HCT116 (cell line): Measurements from ENCODE around the gene PRKCH. TPM values are rescaled to one million over a fixed set of nuclear protein-coding genes. Genes with fewer than 3 reads are reported as not detected.

ENCODE experiments used
- ATAC-seq: fragments of 200-7000 bp; cut with Tn5 transposase; 2 replicates; pipeline ENCODE4 v1.9.1; 2020; ENCODE audit warnings: mild to moderate bottlenecking, moderate library complexity
- BruUV-seq: library from RNA; stranded (reverse); fragments of 400-500 nt; replicated peaks from 2 replicates; lab custom pipeline; 2021; lab: Mats Ljungman, UMichigan
- CTCF ChIA-PET: fragments of 300-600 bp; sonication (Branson Sonifier 250); formaldehyde crosslinking; loops from one replicate; lab custom pipeline; 2021; ENCODE audit warnings: antibody characterized with exemption; lab: Charles Lee
- POLR2A ChIA-PET: fragments of 300-600, 350-600 bp; sonication (Branson Sonifier 250); formaldehyde crosslinking; loops from one replicate; lab custom pipeline; 2021; ENCODE audit warnings: antibody characterized with exemption; lab: Charles Lee
- RAD21 ChIA-PET, 2 experiments: fragments of 300-600 bp; sonication (Branson Sonifier 250); formaldehyde crosslinking; loops; one replicate each; lab custom pipeline; 2023; ENCODE audit warnings: low total read pairs in 2 of 2; ENCODE audit not compliant: uncharacterized antibody in 2 of 2, unreplicated experiment in 2 of 2, low non-redundant PET in 1 of 2; lab: Charles Lee
- DNase-seq: peaks from one replicate; pipeline ENCODE4 v3.0.0-alpha.2; 2010; ENCODE audit warnings: low read depth, low spot score
- H2AFZ ChIP-seq: fragments of 200-600 bp; shearing (Covaris generic), sonication (generic); 2 replicates; pipeline ENCODE4 v1.6.1; 2017; ENCODE audit warnings: low read depth, mixed run types, mixed read lengths, antibody characterized with exemption, low read length; ENCODE audit not compliant: poor library complexity, severe bottlenecking
- H3K27ac ChIP-seq: 2 replicates; pipeline ENCODE4 v1.5.1; 2012; ENCODE audit warnings: low read depth, low read length
- H3K27me3 ChIP-seq: fragments of 200-600 bp; sonication (generic); 2 replicates; pipeline ENCODE4 v1.6.1; 2016; ENCODE audit warnings: mixed run types, low read length, mixed read lengths; ENCODE audit not compliant: insufficient read depth
- H3K36me3 ChIP-seq, 2 experiments: fragments of 200-500 bp in 1 of 2; fragments of 200-600 bp in 1 of 2; sonication (Bioruptor generic) in 1 of 2; sonication (generic) in 1 of 2; 2 replicates each; pipeline versions ENCODE4 v1.5.1 to v1.6.1; 2014 to 2016; ENCODE audit warnings: low read length in 2 of 2, inconsistent platforms in 1 of 2, mixed read lengths in 1 of 2, mixed run types in 1 of 2; ENCODE audit not compliant: insufficient read depth in 2 of 2, control insufficient read depth in 1 of 2
- H3K4me1 ChIP-seq, 2 experiments: fragments of 200-600 bp in 1 of 2; sonication (generic) in 1 of 2; 2 replicates each; pipeline versions ENCODE4 v1.5.1 to v1.6.1; 2012 to 2017; ENCODE audit warnings: low read length in 2 of 2, inconsistent platforms in 1 of 2, mild to moderate bottlenecking in 1 of 2, mixed read lengths in 1 of 2, mixed run types in 1 of 2, moderate library complexity in 1 of 2; ENCODE audit not compliant: insufficient read depth in 2 of 2, control insufficient read depth in 1 of 2
- H3K4me2 ChIP-seq: fragments of 200-600 bp; sonication (generic); 2 replicates; pipeline ENCODE4 v1.6.1; 2017; ENCODE audit warnings: mixed run types, low read length, mixed read lengths
- H3K4me3 ChIP-seq, 2 experiments: fragments of 200-600 bp in 1 of 2; sonication (generic) in 1 of 2; replicated peaks in 1 of 2; 2 replicates each; pipeline ENCODE4 v1.5.1; 2011 to 2016; ENCODE audit warnings: low read length in 2 of 2, control low read depth in 1 of 2, low read depth in 1 of 2, mild to moderate bottlenecking in 1 of 2, mixed read lengths in 1 of 2, mixed run types in 1 of 2
- H3K79me2 ChIP-seq: fragments of 200-600 bp; sonication (generic); 2 replicates; pipeline ENCODE4 v1.6.1; 2017; ENCODE audit warnings: mild to moderate bottlenecking, mixed run types, low read length, moderate library complexity, mixed read lengths; ENCODE audit not compliant: insufficient read depth
- H3K9ac ChIP-seq: fragments of 200-600 bp; sonication (generic); 2 replicates; pipeline ENCODE4 v1.6.1; 2016; ENCODE audit warnings: low read length, mixed read lengths
- H3K9me2 ChIP-seq: fragments of 200-600 bp; sonication (generic), shearing (Covaris generic); 2 replicates; pipeline ENCODE4 v1.6.1; 2017; ENCODE audit warnings: mixed run types, mild to moderate bottlenecking, moderate library complexity; ENCODE audit not compliant: insufficient read depth
- H3K9me3 ChIP-seq, 2 experiments: fragments of 200-500 bp in 1 of 2; fragments of 200-600 bp in 1 of 2; sonication (Bioruptor generic) in 1 of 2; sonication (generic) in 1 of 2; 2 replicates each; pipeline ENCODE4 v1.6.1; 2014 to 2017; ENCODE audit warnings: low read length in 2 of 2, mixed read lengths in 2 of 2, inconsistent platforms in 1 of 2, low read depth in 1 of 2, mild to moderate bottlenecking in 1 of 2, mixed run types in 1 of 2, moderate library complexity in 1 of 2; ENCODE audit not compliant: control insufficient read depth in 1 of 2, insufficient read depth in 1 of 2
- H4K20me1 ChIP-seq: fragments of 200-600 bp; sonication (generic), shearing (Covaris generic); 2 replicates; pipeline ENCODE4 v1.6.1; 2017; ENCODE audit warnings: mixed run types, mild to moderate bottlenecking, moderate library complexity; ENCODE audit not compliant: insufficient read depth
- CEBPB ChIP-seq: IDR thresholded peaks from 2 replicates; pipeline ENCODE4 v1.6.1; 2012; ENCODE audit warnings: low read depth
- EGR1 ChIP-seq: IDR thresholded peaks from 2 replicates; pipeline ENCODE4 v1.6.1; 2012; ENCODE audit warnings: low read depth
- ELF1 ChIP-seq: IDR thresholded peaks from 2 replicates; pipeline ENCODE4 v1.6.1; 2012; ENCODE audit warnings: low read depth, borderline replicate concordance
- JUND ChIP-seq: IDR thresholded peaks from 2 replicates; pipeline ENCODE4 v1.6.1; 2012
- POLR2A ChIP-seq: IDR thresholded peaks from 2 replicates; pipeline ENCODE4 v1.7.0; 2011; ENCODE audit warnings: borderline replicate concordance; ENCODE audit not compliant: insufficient read depth, insufficient read length; ENCODE audit errors: extremely low read depth
- POLR2AphosphoS5 ChIP-seq: IDR thresholded peaks from 2 replicates; pipeline ENCODE4 v1.6.1; 2011; ENCODE audit warnings: mild to moderate bottlenecking, low read depth, low read length, moderate library complexity
- RAD21 ChIP-seq: IDR thresholded peaks from 2 replicates; pipeline ENCODE4 v1.6.1; 2012; ENCODE audit warnings: low read depth, mild to moderate bottlenecking
- SP1 ChIP-seq: IDR thresholded peaks from 2 replicates; pipeline ENCODE4 v1.6.1; 2012; ENCODE audit warnings: low read depth
- YY1 ChIP-seq: IDR thresholded peaks from 2 replicates; pipeline ENCODE4 v1.6.1; 2011; ENCODE audit warnings: low read length, low read depth, moderate library complexity, mild to moderate bottlenecking; ENCODE audit not compliant: insufficient replicate concordance; ENCODE audit errors: extremely low read depth
- intact Hi-C: fragments of 100-400 bp; cut with micrococcal nuclease; formaldehyde crosslinking; loops from 2 replicates; pipeline ENCODE4 v1.10.0; 2022
- total RNA-seq: library from RNA; stranded (reverse); gene quantifications from one replicate; pipeline ENCODE4 v1.2.1, GENCODE V29; 2021; ENCODE audit not compliant: unreplicated experiment
- TF ChIP-seq, protein P1 (sequence below): IDR thresholded peaks from 2 replicates; pipeline ENCODE4 v1.6.1; 2012

Gene PRKCH
- total RNA-seq, 1 experiment from 2014 or later = 16.6 TPM

DNA sequence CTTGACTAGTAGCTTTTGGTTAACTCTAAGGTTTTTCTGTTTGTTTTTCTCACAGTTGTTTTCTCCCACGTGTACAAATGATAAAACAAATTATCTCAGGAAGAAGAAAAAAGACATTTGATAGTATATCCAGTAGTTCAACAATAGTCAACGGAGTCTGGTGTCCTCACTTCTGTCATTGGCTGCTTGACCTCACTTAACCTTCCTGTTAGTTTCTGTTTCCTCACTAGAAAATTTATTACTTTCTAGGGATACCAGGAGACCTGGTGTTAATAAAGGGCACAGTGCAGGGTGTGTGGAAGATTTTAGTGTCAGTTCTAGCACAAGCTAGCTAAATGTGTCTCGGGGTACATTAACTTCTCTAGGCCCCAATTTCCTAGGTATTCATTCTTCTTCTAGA, 116.0 kb downstream of the PRKCH start:
- no peak overlapping the region for H3K4me2 ChIP-seq
- no peaks in the 10 kb centered on the region for H3K27me3 ChIP-seq
- H3K36me3 ChIP-seq = no peaks in the 10 kb centered on the region
- ATAC-seq (no peak), DNase-seq (no peak)
- no peaks in the 10 kb centered on the region for H3K9me3 ChIP-seq
- H3K27ac ChIP-seq = no peak overlapping the region
- POLR2A ChIA-PET = no interaction called here
- no peaks in the 10 kb centered on the region for H3K9me2 ChIP-seq
- no TSS peak for BruUV-seq
- CTCF ChIA-PET = no interaction called here
- TF ChIP-seq POLR2AphosphoS5 = no peak
- TF ChIP-seq, protein P1, sequence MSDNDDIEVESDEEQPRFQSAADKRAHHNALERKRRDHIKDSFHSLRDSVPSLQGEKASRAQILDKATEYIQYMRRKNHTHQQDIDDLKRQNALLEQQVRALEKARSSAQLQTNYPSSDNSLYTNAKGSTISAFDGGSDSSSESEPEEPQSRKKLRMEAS = no peak
- RAD21 ChIA-PET = no interaction called here
- no peaks in the 10 kb centered on the region for H4K20me1 ChIP-seq
- no peak overlapping the region for H3K9ac ChIP-seq
- no peak overlapping the region for H3K4me3 ChIP-seq
- H3K79me2 ChIP-seq = no peaks in the 10 kb centered on the region
- peaks cover 26% of the 10 kb centered on the region in 2 experiments for H3K4me1 ChIP-seq
- intact Hi-C loops = loop anchor here (5.0 kb wide), 1 partner anchor 140 kb away; no protein-coding TSS in a partner anchor
- no peak overlapping the region for H2AFZ ChIP-seq

DNA sequence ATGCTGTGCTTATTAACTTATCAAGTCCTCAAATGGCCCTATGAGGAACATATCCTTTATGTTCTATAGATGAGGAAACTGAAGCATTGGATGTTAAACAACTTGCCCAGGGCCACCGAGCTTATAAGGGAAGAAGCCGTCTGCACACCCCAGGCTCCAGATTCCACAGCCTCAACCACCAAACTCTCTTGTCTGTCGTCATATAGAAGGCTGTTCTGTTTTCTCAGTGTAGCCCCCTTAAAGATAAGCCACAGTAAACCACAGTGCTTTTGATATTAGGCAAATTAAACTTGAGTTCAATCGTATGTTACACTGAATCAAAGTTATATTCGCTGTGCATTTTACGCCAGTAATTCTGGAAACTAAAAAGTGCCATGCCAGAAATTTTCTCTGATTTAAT, 116.7 kb downstream of the PRKCH start:
- no peaks in the 10 kb centered on the region for H3K36me3 ChIP-seq
- H3K27me3 ChIP-seq = no peaks in the 10 kb centered on the region
- peaks cover 26% of the 10 kb centered on the region in 2 experiments for H3K4me1 ChIP-seq
- peak overlapping the region; percentile 77; the same call in 1 of the 2 replicates for H3K4me2 ChIP-seq
- POLR2A ChIA-PET = no interaction called here
- H3K27ac ChIP-seq = no peak overlapping the region
- ATAC-seq = no peak
- BruUV-seq = no TSS peak
- no peaks in the 10 kb centered on the region for H3K9me3 ChIP-seq
- intact Hi-C loops = loop anchor here (5.0 kb wide), 1 partner anchor 141 kb away; no protein-coding TSS in a partner anchor
- TF ChIP-seq POLR2A = no peak
- TF ChIP-seq JUND = no peak
- TF ChIP-seq CEBPB = no peak
- TF ChIP-seq, protein P1 = no peak
- no peak for TF ChIP-seq EGR1
- no peak for TF ChIP-seq RAD21
- no peak for TF ChIP-seq YY1
- no peak for TF ChIP-seq ELF1
- no peak for TF ChIP-seq POLR2AphosphoS5
- no peak for TF ChIP-seq SP1
- no peak overlapping the region for H3K4me3 ChIP-seq
- RAD21 ChIA-PET = no interaction called here
- no peaks in the 10 kb centered on the region for H3K79me2 ChIP-seq
- no peak overlapping the region for H2AFZ ChIP-seq
- H3K9me2 ChIP-seq = no peaks in the 10 kb centered on the region
- no peaks in the 10 kb centered on the region for H4K20me1 ChIP-seq
- 0 out of 2 replicates have a peak overlapping the region, but pooled peaks have one; percentile 31 for H3K9ac ChIP-seq
- DNase-seq = no peak
- CTCF ChIA-PET = no interaction called here
